ENCODE data around the gene CR2.

DNA sequence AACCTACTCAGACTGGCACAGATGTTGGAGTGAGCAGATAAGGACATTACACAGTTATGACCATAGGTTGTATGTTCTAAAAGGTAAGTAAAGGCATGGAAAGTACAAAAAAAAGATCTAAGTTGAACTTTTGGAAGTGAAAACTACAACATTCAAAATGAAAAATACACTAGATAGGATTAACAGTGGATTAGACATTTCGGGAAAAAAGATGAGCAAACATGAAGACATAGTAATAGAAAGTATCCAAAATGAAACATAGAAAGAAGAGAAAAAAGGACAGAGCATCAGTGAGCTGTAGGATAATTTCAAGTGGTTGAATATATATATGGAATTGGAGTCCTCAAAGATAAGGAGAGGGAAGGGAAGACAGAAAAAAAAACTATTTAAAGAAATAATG is 34.0 kb upstream of the CR2 start:
- TF ChIP-seq, protein P1, sequence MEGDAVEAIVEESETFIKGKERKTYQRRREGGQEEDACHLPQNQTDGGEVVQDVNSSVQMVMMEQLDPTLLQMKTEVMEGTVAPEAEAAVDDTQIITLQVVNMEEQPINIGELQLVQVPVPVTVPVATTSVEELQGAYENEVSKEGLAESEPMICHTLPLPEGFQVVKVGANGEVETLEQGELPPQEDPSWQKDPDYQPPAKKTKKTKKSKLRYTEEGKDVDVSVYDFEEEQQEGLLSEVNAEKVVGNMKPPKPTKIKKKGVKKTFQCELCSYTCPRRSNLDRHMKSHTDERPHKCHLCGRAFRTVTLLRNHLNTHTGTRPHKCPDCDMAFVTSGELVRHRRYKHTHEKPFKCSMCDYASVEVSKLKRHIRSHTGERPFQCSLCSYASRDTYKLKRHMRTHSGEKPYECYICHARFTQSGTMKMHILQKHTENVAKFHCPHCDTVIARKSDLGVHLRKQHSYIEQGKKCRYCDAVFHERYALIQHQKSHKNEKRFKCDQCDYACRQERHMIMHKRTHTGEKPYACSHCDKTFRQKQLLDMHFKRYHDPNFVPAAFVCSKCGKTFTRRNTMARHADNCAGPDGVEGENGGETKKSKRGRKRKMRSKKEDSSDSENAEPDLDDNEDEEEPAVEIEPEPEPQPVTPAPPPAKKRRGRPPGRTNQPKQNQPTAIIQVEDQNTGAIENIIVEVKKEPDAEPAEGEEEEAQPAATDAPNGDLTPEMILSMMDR (IDR thresholded peaks at IDR 0.05), result no peak
- no peak for TF ChIP-seq ZFX (IDR thresholded peaks at IDR 0.05; ENCODE audit: borderline replicate concordance)
